ENCODE measurements around the gene PPARD. TPM values are rescaled to one million over a fixed set of nuclear protein-coding genes. Genes with fewer than 3 reads are reported as not detected.

PPARD gene
- total and polyA plus RNA-seq, 2 of the 13 experiments (the other 11 are each of a cell fraction or from before 2014, with no cell fraction given), result 6.1 to 13.3 TPM

DNA sequence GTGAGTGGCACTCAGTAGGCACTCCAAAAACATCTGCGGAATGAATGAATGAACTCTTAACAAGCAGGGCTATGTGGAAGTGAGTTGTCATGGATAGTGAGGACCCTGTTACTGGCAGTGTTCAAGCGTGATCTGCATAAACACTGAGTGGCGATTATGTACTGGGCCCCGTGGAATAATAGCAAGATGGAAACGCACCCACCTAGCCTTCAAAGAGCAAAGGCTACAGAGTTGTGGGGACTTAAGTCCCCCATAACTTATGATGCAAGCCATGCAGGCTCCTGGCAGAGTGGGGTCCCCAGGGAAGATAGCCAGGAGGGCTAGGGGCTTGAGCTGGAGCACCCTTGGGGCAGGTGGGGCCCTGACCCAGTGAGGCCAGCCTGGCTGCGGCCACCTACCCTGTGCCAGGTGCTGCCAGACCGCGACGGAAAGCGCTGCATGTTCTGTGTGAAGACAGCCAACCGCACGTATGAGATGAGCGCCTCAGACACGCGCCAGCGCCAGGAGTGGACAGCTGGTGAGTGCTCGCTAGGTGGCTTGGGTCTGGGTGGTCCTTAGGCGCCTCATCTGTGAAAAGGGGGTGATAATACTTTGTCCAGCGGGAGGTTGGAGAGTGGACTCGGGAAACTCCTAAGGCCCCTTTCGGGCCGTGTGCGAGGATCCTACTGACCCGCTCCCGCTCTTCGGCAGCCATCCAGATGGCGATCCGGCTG is 24.7 kb upstream of the PPARD start (continued):
- TF ChIP-seq MAFG (CRISPR knock-in tag; IDR thresholded peaks at IDR 0.05), result no peak
- no peak for TF ChIP-seq EEA1 (CRISPR knock-in tag; IDR thresholded peaks at IDR 0.05; ENCODE audit: borderline replicate concordance)
- TF ChIP-seq, protein P1, sequence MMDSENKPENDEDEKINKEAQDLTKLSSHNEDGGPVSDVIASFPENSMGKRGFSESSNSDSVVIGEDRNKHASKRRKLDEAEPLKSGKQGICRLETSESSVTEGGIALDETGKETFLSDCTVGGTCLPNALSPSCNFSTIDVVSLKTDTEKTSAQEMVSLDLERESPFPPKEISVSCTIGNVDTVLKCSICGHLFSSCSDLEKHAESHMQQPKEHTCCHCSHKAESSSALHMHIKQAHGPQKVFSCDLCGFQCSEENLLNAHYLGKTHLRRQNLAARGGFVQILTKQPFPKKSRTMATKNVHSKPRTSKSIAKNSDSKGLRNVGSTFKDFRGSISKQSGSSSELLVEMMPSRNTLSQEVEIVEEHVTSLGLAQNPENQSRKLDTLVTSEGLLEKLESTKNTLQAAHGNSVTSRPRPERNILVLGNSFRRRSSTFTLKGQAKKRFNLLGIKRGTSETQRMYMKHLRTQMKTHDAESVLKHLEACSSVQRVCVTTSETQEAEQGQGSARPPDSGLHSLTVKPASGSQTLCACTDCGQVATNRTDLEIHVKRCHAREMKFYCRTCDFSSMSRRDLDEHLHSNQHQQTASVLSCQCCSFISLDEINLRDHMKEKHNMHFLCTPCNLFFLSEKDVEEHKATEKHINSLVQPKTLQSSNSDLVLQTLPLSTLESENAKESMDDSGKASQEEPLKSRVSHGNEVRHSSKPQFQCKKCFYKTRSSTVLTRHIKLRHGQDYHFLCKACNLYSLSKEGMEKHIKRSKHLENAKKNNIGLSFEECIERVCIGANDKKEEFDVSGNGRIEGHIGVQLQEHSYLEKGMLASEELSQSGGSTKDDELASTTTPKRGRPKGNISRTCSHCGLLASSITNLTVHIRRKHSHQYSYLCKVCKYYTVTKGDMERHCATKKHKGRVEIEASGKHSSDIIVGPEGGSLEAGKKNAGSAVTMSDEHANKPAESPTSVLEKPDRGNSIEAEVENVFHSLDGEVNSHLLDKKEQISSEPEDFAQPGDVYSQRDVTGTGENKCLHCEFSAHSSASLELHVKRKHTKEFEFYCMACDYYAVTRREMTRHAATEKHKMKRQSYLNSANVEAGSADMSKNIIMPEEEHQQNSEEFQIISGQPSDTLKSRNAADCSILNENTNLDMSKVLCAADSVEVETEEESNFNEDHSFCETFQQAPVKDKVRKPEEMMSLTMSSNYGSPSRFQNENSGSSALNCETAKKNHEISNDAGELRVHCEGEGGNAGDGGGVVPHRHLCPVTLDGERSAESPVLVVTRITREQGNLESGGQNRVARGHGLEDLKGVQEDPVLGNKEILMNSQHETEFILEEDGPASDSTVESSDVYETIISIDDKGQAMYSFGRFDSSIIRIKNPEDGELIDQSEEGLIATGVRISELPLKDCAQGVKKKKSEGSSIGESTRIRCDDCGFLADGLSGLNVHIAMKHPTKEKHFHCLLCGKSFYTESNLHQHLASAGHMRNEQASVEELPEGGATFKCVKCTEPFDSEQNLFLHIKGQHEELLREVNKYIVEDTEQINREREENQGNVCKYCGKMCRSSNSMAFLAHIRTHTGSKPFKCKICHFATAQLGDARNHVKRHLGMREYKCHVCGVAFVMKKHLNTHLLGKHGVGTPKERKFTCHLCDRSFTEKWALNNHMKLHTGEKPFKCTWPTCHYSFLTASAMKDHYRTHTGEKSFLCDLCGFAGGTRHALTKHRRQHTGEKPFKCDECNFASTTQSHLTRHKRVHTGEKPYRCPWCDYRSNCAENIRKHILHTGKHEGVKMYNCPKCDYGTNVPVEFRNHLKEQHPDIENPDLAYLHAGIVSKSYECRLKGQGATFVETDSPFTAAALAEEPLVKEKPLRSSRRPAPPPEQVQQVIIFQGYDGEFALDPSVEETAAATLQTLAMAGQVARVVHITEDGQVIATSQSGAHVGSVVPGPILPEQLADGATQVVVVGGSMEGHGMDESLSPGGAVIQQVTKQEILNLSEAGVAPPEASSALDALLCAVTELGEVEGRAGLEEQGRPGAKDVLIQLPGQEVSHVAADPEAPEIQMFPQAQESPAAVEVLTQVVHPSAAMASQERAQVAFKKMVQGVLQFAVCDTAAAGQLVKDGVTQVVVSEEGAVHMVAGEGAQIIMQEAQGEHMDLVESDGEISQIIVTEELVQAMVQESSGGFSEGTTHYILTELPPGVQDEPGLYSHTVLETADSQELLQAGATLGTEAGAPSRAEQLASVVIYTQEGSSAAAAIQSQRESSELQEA (CRISPR knock-in tag; IDR thresholded peaks at IDR 0.05; ENCODE audit: not compliant biosample characterization), result no peak
- no peak for TF ChIP-seq YY1 (IDR thresholded peaks at IDR 0.05; ENCODE audit: insufficient read depth, insufficient replicate concordance, low read depth, low read length)
- TF ChIP-seq ZNF562 (CRISPR knock-in tag; IDR thresholded peaks at IDR 0.05; ENCODE audit: borderline replicate concordance), result no peak
- no peak for TF ChIP-seq CCDC6 (CRISPR knock-in tag; IDR thresholded peaks at IDR 0.05)
- TF ChIP-seq, protein P2, sequence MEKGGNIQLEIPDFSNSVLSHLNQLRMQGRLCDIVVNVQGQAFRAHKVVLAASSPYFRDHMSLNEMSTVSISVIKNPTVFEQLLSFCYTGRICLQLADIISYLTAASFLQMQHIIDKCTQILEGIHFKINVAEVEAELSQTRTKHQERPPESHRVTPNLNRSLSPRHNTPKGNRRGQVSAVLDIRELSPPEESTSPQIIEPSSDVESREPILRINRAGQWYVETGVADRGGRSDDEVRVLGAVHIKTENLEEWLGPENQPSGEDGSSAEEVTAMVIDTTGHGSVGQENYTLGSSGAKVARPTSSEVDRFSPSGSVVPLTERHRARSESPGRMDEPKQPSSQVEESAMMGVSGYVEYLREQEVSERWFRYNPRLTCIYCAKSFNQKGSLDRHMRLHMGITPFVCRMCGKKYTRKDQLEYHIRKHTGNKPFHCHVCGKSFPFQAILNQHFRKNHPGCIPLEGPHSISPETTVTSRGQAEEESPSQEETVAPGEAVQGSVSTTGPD (CRISPR knock-in tag; IDR thresholded peaks at IDR 0.05), result no peak
- no peak for TF ChIP-seq CREB1 (IDR thresholded peaks at IDR 0.05)
- no peak for TF ChIP-seq CREB1 (CRISPR knock-in tag; IDR thresholded peaks at IDR 0.05)
- no peak for TF ChIP-seq EHMT2 (IDR thresholded peaks at IDR 0.05; ENCODE audit: borderline replicate concordance, low read depth, low read length)
- TF ChIP-seq, protein P3, sequence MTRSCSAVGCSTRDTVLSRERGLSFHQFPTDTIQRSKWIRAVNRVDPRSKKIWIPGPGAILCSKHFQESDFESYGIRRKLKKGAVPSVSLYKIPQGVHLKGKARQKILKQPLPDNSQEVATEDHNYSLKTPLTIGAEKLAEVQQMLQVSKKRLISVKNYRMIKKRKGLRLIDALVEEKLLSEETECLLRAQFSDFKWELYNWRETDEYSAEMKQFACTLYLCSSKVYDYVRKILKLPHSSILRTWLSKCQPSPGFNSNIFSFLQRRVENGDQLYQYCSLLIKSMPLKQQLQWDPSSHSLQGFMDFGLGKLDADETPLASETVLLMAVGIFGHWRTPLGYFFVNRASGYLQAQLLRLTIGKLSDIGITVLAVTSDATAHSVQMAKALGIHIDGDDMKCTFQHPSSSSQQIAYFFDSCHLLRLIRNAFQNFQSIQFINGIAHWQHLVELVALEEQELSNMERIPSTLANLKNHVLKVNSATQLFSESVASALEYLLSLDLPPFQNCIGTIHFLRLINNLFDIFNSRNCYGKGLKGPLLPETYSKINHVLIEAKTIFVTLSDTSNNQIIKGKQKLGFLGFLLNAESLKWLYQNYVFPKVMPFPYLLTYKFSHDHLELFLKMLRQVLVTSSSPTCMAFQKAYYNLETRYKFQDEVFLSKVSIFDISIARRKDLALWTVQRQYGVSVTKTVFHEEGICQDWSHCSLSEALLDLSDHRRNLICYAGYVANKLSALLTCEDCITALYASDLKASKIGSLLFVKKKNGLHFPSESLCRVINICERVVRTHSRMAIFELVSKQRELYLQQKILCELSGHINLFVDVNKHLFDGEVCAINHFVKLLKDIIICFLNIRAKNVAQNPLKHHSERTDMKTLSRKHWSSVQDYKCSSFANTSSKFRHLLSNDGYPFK (CRISPR knock-in tag; IDR thresholded peaks at IDR 0.05; ENCODE audit: borderline replicate concordance), result no peak
- no peak for TF ChIP-seq SKI (IDR thresholded peaks at IDR 0.05; ENCODE audit: partially characterized antibody)
- TF ChIP-seq REXO4 (CRISPR knock-in tag; IDR thresholded peaks at IDR 0.05; ENCODE audit: borderline replicate concordance), result peak; percentile 89; the same call in 1 of the 2 replicates
- no peak for TF ChIP-seq ELF4 (CRISPR knock-in tag; IDR thresholded peaks at IDR 0.05; ENCODE audit: borderline replicate concordance)
- TF ChIP-seq ZNF33B (CRISPR knock-in tag; IDR thresholded peaks at IDR 0.05), result peak; percentile 65; the same call in 1 of the 2 replicates
- no peak; the same call in 1 of the 2 replicates for TF ChIP-seq TBX2 (CRISPR knock-in tag; IDR thresholded peaks at IDR 0.05; ENCODE audit: borderline replicate concordance)

All from HepG2 (cell line).